BJ (cell line): Measurements from ENCODE around the gene DLG2. TPM values are rescaled to one million over a fixed set of nuclear protein-coding genes. Genes with fewer than 3 reads are reported as not detected.
"Not testable (repeated sequence)": the region's sequence is repeated elsewhere in the genome, so short reads cannot be mapped to it uniquely, and the experiment has no call there.

Experiments
- CTCF ChIA-PET: fragments of 350-600 bp; formaldehyde crosslinking; extraction: SDS; loops from one replicate; lab custom pipeline; 2021; ENCODE audit warnings: antibody characterized with exemption, inconsistent platforms; lab: Yijun Ruan, JAX
- POLR2A ChIA-PET: fragments of 300-600 bp; sonication (Branson Sonifier 250); formaldehyde crosslinking; extraction: SDS; loops from one replicate; lab custom pipeline; 2021; ENCODE audit warnings: antibody characterized with exemption; lab: Charles Lee
- DNase-seq: peaks from one replicate; pipeline ENCODE4 v3.0.0-alpha.2; 2011; ENCODE audit warnings: low read depth
- H3K27me3 ChIP-seq: 2 replicates; pipeline ENCODE4 v1.6.0; 2011; ENCODE audit warnings: low read length; ENCODE audit not compliant: control insufficient read depth, insufficient read depth
- H3K36me3 ChIP-seq: 2 replicates; pipeline ENCODE4 v1.5.1; 2011; ENCODE audit warnings: low read length; ENCODE audit not compliant: control insufficient read depth, insufficient read depth
- H3K4me3 ChIP-seq: 2 replicates; pipeline ENCODE4 v1.5.1; 2011; ENCODE audit warnings: low read depth, mild to moderate bottlenecking, control low read depth, low read length
- CTCF ChIP-seq: IDR thresholded peaks from 2 replicates; pipeline ENCODE4 v1.5.1; 2011; ENCODE audit warnings: low read depth, mild to moderate bottlenecking, control low read depth, inconsistent platforms, low read length, moderate library complexity; ENCODE audit not compliant: insufficient read depth
- polyA plus RNA-seq: library from polyadenylated mRNA; depleted of rRNA; stranded (reverse); fragments of >200 nt; gene quantifications from 2 replicates; pipeline ENCODE4 v1.2.3, GENCODE V29; 2011

The DLG2 gene
- polyA plus RNA-seq, 1 experiment, result 0.28 TPM

GRCh38 chr11:85619499-85619898 is 7.6 kb downstream of the DLG2 start:
- Histone ChIP-seq H3K27me3 (no peaks in the 10 kb centered on the region), H3K36me3 (no peaks in the 10 kb centered on the region), H3K4me3 (no peak overlapping the region)
- no peak for DNase-seq
- TF ChIP-seq CTCF, result no peak
- ChIA-PET POLR2A (no interaction called here), CTCF (no interaction called here)

GRCh38 chr11:85611643-85612042 is 15.5 kb downstream of the DLG2 start:
- POLR2A ChIA-PET, CTCF ChIA-PET, H3K27me3 ChIP-seq, DNase-seq, H3K4me3 ChIP-seq, H3K36me3 ChIP-seq: not testable (repeated sequence)

DNA sequence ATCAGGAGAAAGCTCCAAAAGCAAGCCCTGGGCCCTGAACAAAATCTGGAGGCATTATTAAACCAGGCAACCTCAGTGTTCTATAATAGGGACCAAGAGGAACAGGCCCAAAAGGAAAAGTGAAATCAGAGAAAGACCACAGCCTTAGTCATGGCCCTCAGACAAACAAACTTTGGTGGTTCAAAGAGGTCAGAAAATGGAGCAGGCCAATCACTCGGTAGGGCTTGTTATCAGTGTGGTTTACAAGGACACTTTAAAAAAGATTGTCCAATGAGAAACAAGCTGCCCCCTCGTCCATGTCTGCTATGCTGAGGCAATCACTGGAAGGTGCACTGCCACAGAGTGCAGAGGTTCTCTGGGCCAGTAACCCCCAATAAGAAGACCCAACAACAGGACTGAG is 17.9 kb downstream of the DLG2 start:
- CTCF ChIA-PET, result interaction anchor here (0.7 to 1.6 kb wide), 3 partner anchors 9 to 13 kb away, joined by 3 to 5 read pairs (median 4); no protein-coding TSS in a partner anchor
- H3K36me3 ChIP-seq, DNase-seq: not testable (repeated sequence)

DNA sequence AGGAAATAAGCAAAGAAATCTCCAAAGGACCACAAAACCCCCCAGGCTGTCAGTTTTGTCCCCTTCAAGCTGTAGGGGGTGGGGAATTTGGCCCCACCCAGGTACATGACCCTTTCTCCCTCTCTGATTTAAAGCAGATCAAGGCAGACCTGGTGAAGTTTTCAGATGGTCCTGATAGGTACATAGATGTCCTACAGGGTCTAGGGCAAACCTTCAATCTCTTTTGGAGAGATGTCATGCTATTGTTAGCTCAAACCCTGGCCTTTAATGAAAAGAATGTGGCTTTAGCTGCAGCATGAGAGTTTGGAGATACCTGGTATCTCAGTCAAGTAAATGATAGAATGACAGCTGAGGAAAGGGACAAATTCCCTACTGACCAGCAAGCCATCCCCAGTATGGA is 18.5 kb downstream of the DLG2 start:
- DNase-seq, result not testable (repeated sequence)

More for the DNA sequence above, 17.9 kb downstream of the DLG2 start:
- POLR2A ChIA-PET, H3K27me3 ChIP-seq, H3K4me3 ChIP-seq: not testable (repeated sequence)

GRCh38 chr11:85606237-85606636 is 20.9 kb downstream of the DLG2 start:
- CTCF ChIA-PET, H3K4me3 ChIP-seq, DNase-seq, POLR2A ChIA-PET, H3K27me3 ChIP-seq, H3K36me3 ChIP-seq: not testable (repeated sequence)

More for the DNA sequence above, 18.5 kb downstream of the DLG2 start:
- H3K4me3 ChIP-seq, POLR2A ChIA-PET, H3K36me3 ChIP-seq, H3K27me3 ChIP-seq: not testable (repeated sequence)
- CTCF ChIA-PET, result interaction anchor here (1.4 to 1.6 kb wide), 2 partner anchors 9 to 12 kb away, joined by 4 to 5 read pairs; no protein-coding TSS in a partner anchor

- no peak for DNase-seq
- Histone ChIP-seq H3K27me3 (no peaks in the 10 kb centered on the region; the same call in 1 of the 2 replicates), H3K36me3 (no peaks in the 10 kb centered on the region), H3K4me3 (no peak overlapping the region)
- no peak for TF ChIP-seq CTCF
- POLR2A ChIA-PET, result no interaction called here
- CTCF ChIA-PET, result interaction anchor here (0.6 kb wide), 1 partner anchor 160 kb away, joined by 5 read pairs; no protein-coding TSS in a partner anchor
These were observed 23.9 kb downstream of the DLG2 start for GRCh38 chr11:85603220-85603619.

DNA sequence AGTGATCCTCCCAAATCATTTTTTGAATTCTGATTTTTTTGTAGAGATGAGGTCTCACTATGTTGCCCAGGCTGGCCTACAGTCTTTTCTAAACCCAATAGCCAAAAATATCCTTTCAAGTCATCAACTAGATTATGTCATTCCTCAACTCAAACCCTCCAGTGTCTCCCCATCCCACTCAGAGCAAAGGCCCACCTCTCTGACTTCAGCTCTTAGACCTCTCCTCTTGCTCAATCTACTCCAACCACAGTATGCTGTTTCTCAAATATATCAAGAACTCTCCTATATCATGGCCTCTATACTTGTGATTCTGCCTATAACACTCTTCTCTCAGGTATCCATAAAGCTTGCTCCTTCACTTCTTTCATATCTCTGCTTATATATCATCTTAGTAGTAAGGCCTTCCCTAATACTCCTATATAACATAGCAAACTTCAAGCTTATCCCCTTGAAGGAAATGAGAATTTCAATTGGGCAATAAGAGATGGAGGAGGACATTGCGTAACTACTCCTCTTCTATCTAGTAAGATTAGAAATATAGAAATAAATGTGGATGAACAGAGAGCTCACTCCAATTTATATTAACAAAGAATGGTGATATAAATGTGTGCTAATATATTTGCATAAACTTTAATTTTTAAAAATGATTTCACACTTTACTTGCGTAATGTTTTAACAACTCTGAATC is 24.5 kb downstream of the DLG2 start:
- no peak overlapping the region for H3K4me3 ChIP-seq
- H3K27me3 ChIP-seq, result no peaks in the 10 kb centered on the region; the same call in 1 of the 2 replicates
- no peak for TF ChIP-seq CTCF
- ChIA-PET POLR2A (no interaction called here), CTCF (interaction anchor here (0.6 kb wide), 1 partner anchor 160 kb away, joined by 5 read pairs; no protein-coding TSS in a partner anchor)
- H3K36me3 ChIP-seq, result no peaks in the 10 kb centered on the region
- no peak for DNase-seq
